ENCODE measurements around the gene LIMK2.

LIMK2 gene

DNA sequence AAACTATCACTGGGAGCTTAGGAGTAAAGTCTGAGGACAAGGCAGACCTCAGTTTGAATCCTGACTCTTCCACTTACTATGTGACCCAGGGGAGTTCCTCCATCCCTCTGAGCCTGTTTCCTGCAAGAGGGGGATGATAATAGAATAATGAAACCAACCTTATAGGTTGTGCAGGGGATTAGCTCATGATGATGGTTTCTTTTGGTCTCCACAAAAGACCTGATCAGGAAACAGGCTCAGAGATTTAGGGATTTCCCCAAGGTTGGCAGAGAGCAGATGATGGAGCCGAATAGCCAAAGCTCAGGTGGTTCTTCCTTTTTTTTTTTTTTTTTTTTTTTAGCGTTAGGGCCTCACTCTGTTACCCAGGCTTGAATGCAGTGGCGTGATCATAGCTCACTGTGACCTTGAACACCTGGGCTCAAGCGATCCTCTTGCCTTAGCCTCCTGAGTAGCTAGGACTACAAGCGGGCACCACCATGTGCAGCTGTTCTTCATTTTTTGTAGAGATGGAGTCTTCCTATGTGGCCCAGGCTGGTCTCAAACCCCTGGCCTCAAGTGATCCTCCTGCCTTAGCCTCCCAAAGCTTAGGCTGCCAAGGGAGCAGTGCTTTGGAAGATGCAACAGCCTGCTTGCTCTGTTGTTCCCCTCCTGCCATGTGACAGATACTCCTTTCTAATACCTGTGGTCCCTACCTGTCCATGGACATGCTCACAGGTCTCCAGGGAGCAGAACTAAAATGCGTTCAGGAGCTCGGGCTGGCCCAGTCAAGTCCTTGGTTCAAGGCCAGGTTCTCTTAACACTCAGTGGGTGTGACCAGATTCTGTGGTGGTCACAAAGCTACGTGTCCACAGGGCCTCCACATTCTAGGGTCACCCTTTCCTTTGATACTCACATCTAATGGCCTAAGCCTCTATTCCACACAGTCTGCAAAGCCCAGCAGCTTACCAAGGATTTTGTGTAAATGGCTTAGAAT lies 111.8 kb downstream of the LIMK2 start:
- TF ChIP-seq, protein P1, sequence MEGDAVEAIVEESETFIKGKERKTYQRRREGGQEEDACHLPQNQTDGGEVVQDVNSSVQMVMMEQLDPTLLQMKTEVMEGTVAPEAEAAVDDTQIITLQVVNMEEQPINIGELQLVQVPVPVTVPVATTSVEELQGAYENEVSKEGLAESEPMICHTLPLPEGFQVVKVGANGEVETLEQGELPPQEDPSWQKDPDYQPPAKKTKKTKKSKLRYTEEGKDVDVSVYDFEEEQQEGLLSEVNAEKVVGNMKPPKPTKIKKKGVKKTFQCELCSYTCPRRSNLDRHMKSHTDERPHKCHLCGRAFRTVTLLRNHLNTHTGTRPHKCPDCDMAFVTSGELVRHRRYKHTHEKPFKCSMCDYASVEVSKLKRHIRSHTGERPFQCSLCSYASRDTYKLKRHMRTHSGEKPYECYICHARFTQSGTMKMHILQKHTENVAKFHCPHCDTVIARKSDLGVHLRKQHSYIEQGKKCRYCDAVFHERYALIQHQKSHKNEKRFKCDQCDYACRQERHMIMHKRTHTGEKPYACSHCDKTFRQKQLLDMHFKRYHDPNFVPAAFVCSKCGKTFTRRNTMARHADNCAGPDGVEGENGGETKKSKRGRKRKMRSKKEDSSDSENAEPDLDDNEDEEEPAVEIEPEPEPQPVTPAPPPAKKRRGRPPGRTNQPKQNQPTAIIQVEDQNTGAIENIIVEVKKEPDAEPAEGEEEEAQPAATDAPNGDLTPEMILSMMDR (conservative IDR thresholded peaks at IDR 0.05; ENCODE audit: low read length): no peak
- H3K4me3 ChIP-seq (ENCODE audit: low read length): no peak overlapping the region
- DNase-seq (ENCODE audit: low read depth): no peak

DNA sequence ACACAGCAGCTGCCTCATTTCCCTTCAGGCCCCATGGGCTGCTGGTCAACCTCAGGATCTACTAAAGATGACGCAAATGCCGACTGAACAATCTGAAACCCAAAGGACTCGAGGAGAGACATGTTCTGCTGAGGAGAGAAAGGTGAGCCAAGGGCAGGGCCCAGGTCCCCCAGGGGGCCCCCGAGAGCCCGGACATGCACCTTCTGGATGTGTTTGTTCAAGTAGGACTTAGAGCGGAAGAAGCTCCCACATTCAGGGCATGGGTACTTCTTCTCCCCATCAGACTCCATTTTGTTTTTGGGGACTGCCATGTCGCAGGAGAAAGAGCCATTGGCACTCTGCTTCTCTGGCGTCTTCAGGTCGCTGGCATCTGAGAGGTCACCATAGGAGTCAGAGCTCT lies 114.8 kb downstream of the LIMK2 start:
- TF ChIP-seq, protein P1 (conservative IDR thresholded peaks at IDR 0.05; ENCODE audit: low read length): no peak
- DNase-seq (ENCODE audit: low read depth): no peak
- no peak overlapping the region for H3K4me3 ChIP-seq (ENCODE audit: low read length)

DNA sequence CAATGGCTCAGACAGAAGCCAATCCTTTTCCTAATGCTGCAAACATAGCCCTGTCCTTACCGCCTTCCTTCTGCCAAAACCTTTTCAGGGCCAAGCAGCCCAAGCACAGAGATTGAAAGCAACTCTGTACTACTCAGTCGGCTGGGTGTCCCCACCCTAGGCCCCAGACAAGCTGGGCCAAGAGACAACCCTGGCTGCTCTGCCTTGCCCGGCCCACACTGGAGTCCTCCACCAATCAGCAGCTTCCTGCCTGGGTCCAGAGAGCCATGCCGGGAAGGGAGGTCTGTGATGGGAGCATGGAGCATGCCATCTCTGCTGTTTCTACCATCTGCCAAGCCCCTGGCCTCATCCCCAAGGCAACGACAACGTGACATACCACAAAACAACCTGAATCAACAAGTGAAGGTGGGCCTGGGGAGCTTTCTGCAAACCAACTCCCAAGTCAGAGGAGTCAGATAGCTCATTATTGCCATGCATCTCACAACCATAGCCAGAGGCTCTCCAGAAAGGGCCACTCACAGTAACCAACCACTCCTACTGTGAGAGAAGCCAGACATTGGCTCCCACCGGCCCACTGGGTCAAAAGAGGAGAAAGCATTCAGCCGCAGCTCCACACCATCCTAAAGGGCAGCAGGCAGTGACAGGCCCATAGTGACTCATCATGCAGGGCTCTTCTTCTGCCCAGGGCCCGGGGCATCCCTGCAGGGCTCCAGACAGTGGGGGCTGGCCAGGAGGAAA lies 115.9 kb downstream of the LIMK2 start:
- DNase-seq (ENCODE audit: low read depth): no peak
- H3K4me3 ChIP-seq (ENCODE audit: low read length): no peak overlapping the region
- TF ChIP-seq, protein P1 (conservative IDR thresholded peaks at IDR 0.05; ENCODE audit: low read length): no peak

DNA sequence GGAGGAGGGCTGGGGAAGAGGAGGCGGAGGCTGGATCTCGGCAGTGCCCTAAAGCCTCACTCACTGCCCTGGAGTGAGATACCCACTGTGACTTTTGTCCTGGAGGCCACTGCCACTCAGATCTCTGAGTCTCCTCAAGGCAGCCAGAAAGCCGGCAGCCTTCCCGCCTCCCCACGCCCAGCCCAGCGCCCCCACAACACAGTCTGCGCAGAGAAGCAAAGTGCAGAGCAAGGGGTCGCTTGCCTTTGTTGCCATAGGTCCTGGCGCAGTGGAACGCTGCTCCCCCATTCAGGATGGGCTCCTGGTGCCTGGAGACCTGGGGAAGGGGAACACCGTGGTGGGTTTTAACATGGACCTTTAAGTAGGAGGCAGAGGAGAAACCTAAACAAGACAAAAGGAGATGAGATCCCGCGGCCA lies 116.5 kb downstream of the LIMK2 start:
- TF ChIP-seq, protein P1 (conservative IDR thresholded peaks at IDR 0.05; ENCODE audit: low read length): no peak

DNA sequence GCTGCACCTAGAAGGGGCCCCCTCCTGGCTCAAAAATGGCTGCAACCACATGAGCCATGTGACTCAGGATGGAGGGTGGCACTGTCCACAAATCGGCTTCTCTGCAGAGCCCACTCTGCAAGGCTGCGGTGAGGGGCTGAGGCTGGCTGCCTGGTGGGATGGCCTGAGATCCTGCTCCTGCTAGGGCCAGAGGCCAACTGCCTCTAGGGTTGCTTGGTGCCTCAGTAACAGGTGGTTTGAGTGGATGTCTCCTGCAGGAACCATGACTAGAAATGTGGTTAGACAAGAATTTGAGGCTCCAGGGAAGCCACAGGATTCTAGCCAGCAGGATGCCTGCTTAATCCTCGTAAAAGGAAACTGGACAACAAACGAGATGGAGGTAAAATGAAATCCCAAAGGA lies 116.9 kb downstream of the LIMK2 start:
- DNase-seq (ENCODE audit: low read depth): no peak

More for the DNA sequence above, 116.5 kb downstream of the LIMK2 start:
- DNase-seq (ENCODE audit: low read depth): no peak
- no peak overlapping the region for H3K4me3 ChIP-seq (ENCODE audit: low read length)

More for the DNA sequence above, 116.9 kb downstream of the LIMK2 start:
- TF ChIP-seq, protein P1 (conservative IDR thresholded peaks at IDR 0.05; ENCODE audit: low read length): no peak
- H3K4me3 ChIP-seq (ENCODE audit: low read length): no peak overlapping the region
